Bone marrow (tissue), 2 donors: ENCODE results near the gene KCNJ10.

ENCODE experiments used
- DNase-seq, 2 donors: peaks; one replicate each; lab custom pipeline; 2025; lab: John Stamatoyannopoulos, UW

The KCNJ10 gene

GRCh38 chr1:160098852-160099561, 29.0 kb upstream of the KCNJ10 start:
- peak; percentile 90 to 97 for DNase-seq

- peak; percentile 76 to 97 for DNase-seq
Measured at GRCh38 chr1:160097911-160098851, 28.2 kb upstream of the KCNJ10 start, which contains the start of gene IGSF8. IGSF8 (minus strand) TSS chr1:160098619; CDS start chr1:160098472, 147 bp downstream.

- no peak for DNase-seq
Measured at GRCh38 chr1:160097151-160097910, 27.4 kb upstream of the KCNJ10 start.

- no peak for DNase-seq
Measured at GRCh38 chr1:160096274-160097116, 26.5 kb upstream of the KCNJ10 start.

GRCh38 chr1:160095382-160096105, 25.6 kb upstream of the KCNJ10 start:
- no peak for DNase-seq

GRCh38 chr1:160094806-160095205, 24.8 kb upstream of the KCNJ10 start:
- no peak for DNase-seq

- no peak for DNase-seq
Measured at GRCh38 chr1:160094291-160094625, 24.3 kb upstream of the KCNJ10 start.

GRCh38 chr1:160093624-160094290, 23.8 kb upstream of the KCNJ10 start:
- DNase-seq: no peak

GRCh38 chr1:160093069-160093395, 23.1 kb upstream of the KCNJ10 start:
- DNase-seq: no peak

- DNase-seq: no peak
Measured at GRCh38 chr1:160092366-160093068, 22.6 kb upstream of the KCNJ10 start.

GRCh38 chr1:160091666-160092223, 21.8 kb upstream of the KCNJ10 start:
- DNase-seq: no peak

- DNase-seq: no peak
Measured at GRCh38 chr1:160090760-160091159, 20.8 kb upstream of the KCNJ10 start.

GRCh38 chr1:160089883-160090282, 19.9 kb upstream of the KCNJ10 start:
- DNase-seq: no peak

GRCh38 chr1:160087118-160087662, 17.2 kb upstream of the KCNJ10 start:
- no peak for DNase-seq

GRCh38 chr1:160086456-160086892, 16.5 kb upstream of the KCNJ10 start:
- no peak for DNase-seq

- DNase-seq: peak; percentile 47 to 50
Measured at GRCh38 chr1:160085686-160086455, 15.9 kb upstream of the KCNJ10 start.

GRCh38 chr1:160084771-160085321, 14.9 kb upstream of the KCNJ10 start:
- no peak for DNase-seq
